Peyer's patch (tissue), 4 donors: ENCODE measurements around the gene NPB. TPM values are rescaled to one million over a fixed set of nuclear protein-coding genes. Genes with fewer than 3 reads are reported as not detected.

Experiments used
- DNase-seq, 3 donors: peaks; one replicate each; pipeline ENCODE4 v3.0.0-alpha.2; 2017 to 2019
- H3K27ac ChIP-seq, 4 donors: fragments of 200-600 bp; sonication (generic); one replicate each; pipeline ENCODE4 v1.5.1; 2016 to 2019
- H3K27me3 ChIP-seq, 2 donors: fragments of 200-600 bp; sonication (generic); one replicate each; pipeline ENCODE4 v1.5.1; 2019
- H3K36me3 ChIP-seq, 3 donors: fragments of 200-600 bp; sonication (generic); one replicate each; pipeline ENCODE4 v1.5.1; 2016 to 2019
- H3K4me1 ChIP-seq, 4 donors: fragments of 200-600 bp; sonication (generic); one replicate each; pipeline ENCODE4 v1.5.1; 2016 to 2019
- H3K4me3 ChIP-seq, 4 donors: fragments of 200-600 bp; sonication (generic); 1 replicate in 3 of 4; 2 replicates in 1 of 4; pipeline ENCODE4 v1.5.1; 2016 to 2019; ENCODE audit warnings: mild to moderate bottlenecking in 1 of 4
- H3K9me3 ChIP-seq, 4 donors: fragments of 200-600 bp; sonication (generic); one replicate each; pipeline ENCODE4 v1.5.1; 2016 to 2019; ENCODE audit warnings: mild to moderate bottlenecking in 1 of 4
- CTCF ChIP-seq, 6 experiments: fragments of 450-650 bp in 4 of 6; fragments of 200-600 bp in 2 of 6; sonication (generic) in 1 of 6; IDR thresholded peaks; one replicate each; pipeline ENCODE4 v1.5.1; 2017 to 2019; ENCODE audit warnings: antibody characterized with exemption in 6 of 6, mild to moderate bottlenecking in 3 of 6, moderate library complexity in 1 of 6
- POLR2A ChIP-seq, 2 donors: fragments of 450-650 bp; IDR thresholded peaks; one replicate each; pipeline ENCODE4 v1.5.1; 2017; ENCODE audit warnings: antibody characterized with exemption in 2 of 2, mild to moderate bottlenecking in 2 of 2, moderate library complexity in 2 of 2
- total RNA-seq, 4 donors: library from RNA; depleted of rRNA; stranded (reverse); fragments of >200 nt; gene quantifications; one replicate each; pipeline ENCODE4 v1.1.0, GENCODE V29; 2016

NPB gene
- total RNA-seq, 4 donors from 2014 or later = 0.76 to 1.6 TPM; not detected in 2

GRCh38 chr17:81918832-81919545, 17.0 kb downstream of the NPB start:
- H3K27me3 ChIP-seq = no peaks in the 10 kb centered on the region
- peak overlapping the region in 2 of 4 donors; percentile 81 to 99 for H3K4me3 ChIP-seq
- H3K36me3 ChIP-seq = peaks cover 0 to 43% (median 5%) of the 10 kb centered on the region in 3 donors
- TF ChIP-seq POLR2A (IDR thresholded peaks at IDR 0.05) (peak; percentile 69 to 78), CTCF (IDR thresholded peaks at IDR 0.05) (no peak)
- H3K9me3 ChIP-seq = no peaks in the 10 kb centered on the region
- peak in 2 of 3 donors; percentile 83 to 87 for DNase-seq
- H3K27ac ChIP-seq = peak overlapping the region in 3 of 4 donors; percentile 83 to 97 (median 85)
- H3K4me1 ChIP-seq = peaks cover 6 to 62% (median 11%) of the 10 kb centered on the region in 4 donors

GRCh38 chr17:81920612-81921536, 18.8 kb downstream of the NPB start:
- no peaks in the 10 kb centered on the region for H3K27me3 ChIP-seq
- H3K4me3 ChIP-seq = no peak overlapping the region
- no peak for TF ChIP-seq POLR2A (IDR thresholded peaks at IDR 0.05)
- no peak for TF ChIP-seq CTCF (IDR thresholded peaks at IDR 0.05)
- DNase-seq = no peak
- peaks cover 0 to 24% (median 0%) of the 10 kb centered on the region in 3 donors for H3K36me3 ChIP-seq
- no peaks in the 10 kb centered on the region for H3K9me3 ChIP-seq
- peaks cover 12 to 81% (median 18%) of the 10 kb centered on the region in 4 donors for H3K4me1 ChIP-seq
- H3K27ac ChIP-seq = peak overlapping the region in 1 of 4 donors; percentile 33

GRCh38 chr17:81921537-81921862, 19.5 kb downstream of the NPB start:
- Histone ChIP-seq H3K36me3 (peaks cover 0 to 22% (median 0%) of the 10 kb centered on the region in 3 donors), H3K9me3 (no peaks in the 10 kb centered on the region), H3K4me1 (peaks cover 16 to 87% (median 20%) of the 10 kb centered on the region in 4 donors), H3K27me3 (no peaks in the 10 kb centered on the region), H3K27ac (no peak overlapping the region), H3K4me3 (no peak overlapping the region)
- no peak for TF ChIP-seq CTCF (IDR thresholded peaks at IDR 0.05)
- no peak for TF ChIP-seq POLR2A (IDR thresholded peaks at IDR 0.05)
- no peak for DNase-seq

GRCh38 chr17:81921996-81922565, 20.0 kb downstream of the NPB start:
- Histone ChIP-seq H3K27ac (no peak overlapping the region), H3K4me3 (no peak overlapping the region), H3K36me3 (peaks cover 0 to 22% (median 0%) of the 10 kb centered on the region in 3 donors), H3K27me3 (no peaks in the 10 kb centered on the region), H3K4me1 (peaks cover 16 to 81% (median 18%) of the 10 kb centered on the region in 4 donors), H3K9me3 (no peaks in the 10 kb centered on the region)
- no peak for DNase-seq
- TF ChIP-seq CTCF (IDR thresholded peaks at IDR 0.05) (no peak), POLR2A (IDR thresholded peaks at IDR 0.05) (no peak)

GRCh38 chr17:81922566-81923301, 20.7 kb downstream of the NPB start:
- peak overlapping the region in 2 of 4 donors; percentile 30 to 39 for H3K4me3 ChIP-seq
- H3K27ac ChIP-seq = peak overlapping the region; percentile 27 to 100 (median 72)
- no peak for TF ChIP-seq CTCF (IDR thresholded peaks at IDR 0.05)
- TF ChIP-seq POLR2A (IDR thresholded peaks at IDR 0.05) = no peak
- H3K4me1 ChIP-seq = peaks cover 16 to 77% (median 18%) of the 10 kb centered on the region in 4 donors
- no peaks in the 10 kb centered on the region for H3K9me3 ChIP-seq
- no peak for DNase-seq
- H3K27me3 ChIP-seq = no peaks in the 10 kb centered on the region
- H3K36me3 ChIP-seq = peaks cover 0 to 22% (median 0%) of the 10 kb centered on the region in 3 donors
